ENCODE measurements around the gene ZMYM2. TPM values are rescaled to one million over a fixed set of nuclear protein-coding genes. Genes with fewer than 3 reads are reported as not detected.

The ZMYM2 gene
- total RNA-seq, 4 donors from 2014 or later: 42.2 to 67.8 (median 63.0) TPM

- no peak for ATAC-seq (ENCODE audit: low FRiP score)
- TF ChIP-seq CTCF (IDR thresholded peaks at IDR 0.05): no peak
- DNase-seq (ENCODE audit: low spot score): no peak
These were observed 95.4 kb downstream of the ZMYM2 start for GRCh38 chr13:20053891-20054290.

DNA sequence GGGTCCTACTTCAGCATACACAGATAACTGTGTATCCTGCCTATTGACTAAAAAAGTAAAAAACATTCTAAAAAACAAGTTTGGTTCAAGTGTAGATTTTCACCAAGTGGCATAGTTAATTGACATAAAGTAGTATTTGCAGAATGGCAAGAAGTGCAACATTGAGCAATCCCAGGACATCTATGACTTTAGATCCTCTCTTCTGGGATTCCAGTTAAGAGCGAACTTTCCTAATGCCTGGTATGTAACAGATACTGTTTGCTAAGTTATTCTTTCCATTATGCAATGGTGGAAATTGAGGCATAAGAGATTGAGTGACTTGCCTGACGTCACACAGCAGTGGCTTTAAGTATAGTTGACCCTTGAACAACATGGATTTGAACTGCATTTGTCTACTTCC is 96.1 kb downstream of the ZMYM2 start:
- no peak for ATAC-seq (ENCODE audit: low FRiP score)
- TF ChIP-seq CTCF (IDR thresholded peaks at IDR 0.05): no peak

GRCh38 chr13:20057214-20057613 is 98.7 kb downstream of the ZMYM2 start:
- no peak for TF ChIP-seq CTCF (IDR thresholded peaks at IDR 0.05)
- no peak for ATAC-seq (ENCODE audit: low FRiP score)
- no peak for DNase-seq (ENCODE audit: low spot score)

More for the DNA sequence above, 96.1 kb downstream of the ZMYM2 start:
- DNase-seq (ENCODE audit: low spot score): no peak

- DNase-seq (ENCODE audit: low spot score) (no peak), ATAC-seq (ENCODE audit: low FRiP score) (no peak)
- TF ChIP-seq CTCF (IDR thresholded peaks at IDR 0.05): no peak
These were observed 99.4 kb downstream of the ZMYM2 start for GRCh38 chr13:20057963-20058362.

- no peak for DNase-seq (ENCODE audit: low spot score)
- no peak for TF ChIP-seq CTCF (IDR thresholded peaks at IDR 0.05)
- no peak for ATAC-seq (ENCODE audit: low FRiP score)
These were observed 99.9 kb downstream of the ZMYM2 start for GRCh38 chr13:20058476-20058875.

DNA sequence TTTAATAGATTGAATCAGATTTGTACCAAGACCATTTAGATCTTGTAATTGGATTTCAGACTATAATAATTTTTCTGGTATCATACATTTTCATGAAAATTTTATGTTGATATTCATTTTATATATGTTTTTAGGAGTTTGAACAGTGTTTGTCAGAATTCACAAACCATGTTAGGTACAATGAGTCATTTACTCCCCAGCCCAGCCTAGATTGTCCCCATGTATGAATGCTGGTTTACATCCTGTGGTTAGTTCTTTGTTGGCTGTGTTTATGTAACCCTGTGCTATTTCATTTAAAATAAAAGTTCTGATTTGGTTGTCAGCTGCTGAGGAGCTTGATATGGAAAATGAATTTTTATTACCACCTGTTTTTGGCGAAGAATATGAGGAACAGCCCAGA is 105.6 kb downstream of the ZMYM2 start:
- no peak for DNase-seq (ENCODE audit: low spot score)
- no peak for ATAC-seq (ENCODE audit: low FRiP score)
- no peak for TF ChIP-seq CTCF (IDR thresholded peaks at IDR 0.05)

- no peak for ATAC-seq (ENCODE audit: low FRiP score)
- TF ChIP-seq CTCF (IDR thresholded peaks at IDR 0.05): no peak
- no peak for DNase-seq (ENCODE audit: low spot score)
These were observed 107.0 kb downstream of the ZMYM2 start for GRCh38 chr13:20065516-20065915.

All from omental fat pad (tissue), 4 donors.